Measurements from ENCODE around the gene SLCO3A1.

Gene SLCO3A1

GRCh38 chr15:92120094-92120795 lies 266.7 kb downstream of the SLCO3A1 start:
- no peak for DNase-seq

DNA sequence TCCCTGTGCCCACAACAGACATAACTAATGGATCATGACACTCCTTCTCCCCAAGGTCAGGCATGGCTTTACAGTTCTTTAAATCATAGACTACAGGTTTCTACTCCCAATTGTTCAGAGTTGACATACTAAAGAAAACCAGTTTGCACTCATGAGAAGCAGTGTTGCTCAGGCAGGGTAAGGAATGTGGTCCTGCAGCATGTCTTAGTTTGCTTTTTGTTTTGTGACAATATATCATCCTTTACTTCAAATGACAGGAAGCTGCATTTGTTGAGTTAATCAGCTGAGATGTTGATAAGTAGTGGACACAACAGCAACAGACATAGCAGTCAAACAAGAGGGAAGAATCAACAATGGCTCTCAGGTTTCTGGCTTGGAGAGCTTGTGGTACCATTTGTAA lies 267.5 kb downstream of the SLCO3A1 start:
- no peak for DNase-seq

- DNase-seq = no peak
These were observed 268.8 kb downstream of the SLCO3A1 start for GRCh38 chr15:92122259-92122658.

DNA sequence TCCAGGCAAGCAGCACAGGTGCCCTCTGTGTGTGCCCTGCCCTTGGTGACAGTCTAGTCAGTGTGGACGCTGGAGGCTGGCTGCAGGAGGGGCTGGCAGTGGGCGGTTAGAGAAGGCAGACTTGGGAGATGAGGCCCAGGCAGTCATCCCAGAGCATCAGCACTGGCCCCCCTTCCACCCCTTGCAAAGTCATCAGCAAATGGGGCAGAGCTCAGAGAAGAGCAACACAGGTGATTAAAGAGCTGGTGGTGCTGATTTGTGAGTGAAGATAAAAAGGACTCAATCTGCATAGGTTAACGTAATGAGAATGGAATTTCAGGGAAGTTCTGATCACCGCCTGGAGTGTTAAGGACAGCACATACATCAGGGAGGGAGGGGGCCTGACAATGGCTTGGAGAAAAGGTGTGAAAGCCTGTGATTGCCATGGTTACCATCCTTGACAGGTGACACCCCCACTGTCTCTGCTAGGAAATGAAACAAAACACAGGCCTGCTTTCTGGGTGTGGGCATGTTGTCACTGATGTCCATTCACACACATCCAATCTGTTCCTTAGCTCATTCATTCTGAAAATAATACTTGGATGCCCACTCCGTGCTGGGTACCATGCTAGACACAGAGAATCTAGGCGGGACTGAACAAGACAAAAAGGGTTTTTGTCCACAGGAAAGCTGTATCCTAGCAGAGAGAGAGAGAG lies 270.6 kb downstream of the SLCO3A1 start:
- DNase-seq = peak in 30 of 51 donors; percentile 7 to 83 (median 36)

GRCh38 chr15:92124657-92125010 lies 271.1 kb downstream of the SLCO3A1 start:
- peak in 20 of 51 donors; percentile 11 to 83 (median 34) for DNase-seq

GRCh38 chr15:92128788-92129187 lies 275.3 kb downstream of the SLCO3A1 start:
- DNase-seq = no peak

- DNase-seq = no peak
These were observed 276.7 kb downstream of the SLCO3A1 start for GRCh38 chr15:92130244-92130643.

DNA sequence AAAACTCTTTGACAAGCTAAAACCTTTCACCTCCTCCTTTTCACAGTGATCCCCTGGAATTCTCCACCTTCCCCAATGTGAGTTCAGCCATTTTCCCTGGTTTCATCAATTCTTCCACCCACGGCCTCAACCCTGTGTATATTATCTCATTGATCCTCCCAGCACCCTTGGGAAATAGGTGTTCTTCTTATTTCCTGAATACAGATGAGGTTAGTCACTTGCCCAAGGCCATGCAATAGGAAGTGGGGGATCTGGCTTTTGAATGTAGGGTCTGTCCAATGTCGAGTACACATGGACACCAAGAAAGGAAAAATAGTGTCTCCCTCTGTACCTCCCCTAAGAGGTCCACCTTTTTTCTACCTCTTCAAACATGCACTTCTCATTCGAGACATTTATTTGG lies 277.4 kb downstream of the SLCO3A1 start:
- no peak for DNase-seq

DNA sequence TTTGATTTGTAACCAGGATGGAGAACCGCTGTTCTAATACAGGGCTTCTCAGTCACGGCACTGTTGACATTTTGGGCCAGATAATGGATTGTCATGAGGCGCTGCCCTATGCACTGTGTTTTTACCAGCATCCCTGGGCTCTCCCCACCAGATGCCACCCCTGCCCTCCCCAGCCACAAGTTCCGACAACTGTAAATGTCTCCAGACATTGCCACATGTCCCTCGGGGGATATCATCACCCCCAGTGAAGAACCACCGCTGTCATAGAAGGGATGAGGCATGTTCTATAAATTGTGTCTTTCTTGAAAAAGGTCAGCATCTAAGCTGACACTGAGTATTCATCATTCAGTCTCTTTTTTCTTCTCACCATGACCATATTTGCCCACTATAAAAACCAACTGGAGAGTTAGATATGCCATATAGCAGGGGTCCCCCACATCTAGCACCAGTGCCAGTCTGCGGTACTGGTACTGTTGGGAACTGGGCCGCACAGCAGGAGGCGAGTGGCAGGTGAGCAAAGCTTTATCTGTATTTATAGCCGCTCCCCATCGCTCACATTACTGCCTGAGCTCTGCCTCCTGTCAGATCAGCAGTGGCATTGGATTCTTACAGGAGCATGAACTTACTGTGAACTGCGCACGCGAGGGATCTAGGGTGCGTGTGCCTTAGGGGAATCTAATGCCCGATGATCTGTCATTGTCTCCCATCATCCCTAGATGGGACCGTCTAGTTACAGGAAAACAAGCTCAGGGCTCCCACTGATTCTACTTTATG lies 279.7 kb downstream of the SLCO3A1 start:
- no peak for DNase-seq

GRCh38 chr15:92140796-92141195 lies 287.3 kb downstream of the SLCO3A1 start:
- DNase-seq = no peak

- no peak for DNase-seq
These were observed 288.1 kb downstream of the SLCO3A1 start for GRCh38 chr15:92141607-92142006.

GRCh38 chr15:92142242-92143232 lies 289.0 kb downstream of the SLCO3A1 start:
- DNase-seq = no peak

DNA sequence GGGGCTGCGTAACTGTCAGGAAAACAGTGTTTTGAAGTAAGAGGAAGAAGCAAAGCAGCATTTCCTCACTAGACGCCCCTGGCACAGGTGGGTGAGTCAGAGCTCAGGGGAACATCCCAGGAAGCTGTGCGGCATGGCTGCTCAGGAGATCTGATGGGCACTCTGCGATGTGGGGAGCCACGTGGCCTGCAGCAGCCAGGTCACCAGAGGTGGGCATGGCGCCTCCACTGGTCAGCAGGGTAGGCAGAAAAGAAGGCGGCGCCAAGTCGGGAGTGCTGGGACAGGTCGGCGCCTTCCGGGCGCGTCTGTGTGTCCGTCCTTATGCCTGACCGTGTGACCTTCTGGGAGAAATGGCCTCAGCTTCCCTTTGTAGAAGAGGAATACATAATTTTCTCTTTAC lies 290.3 kb downstream of the SLCO3A1 start:
- no peak for DNase-seq

- DNase-seq = no peak
These were observed 293.1 kb downstream of the SLCO3A1 start for GRCh38 chr15:92146511-92147150.

DNA sequence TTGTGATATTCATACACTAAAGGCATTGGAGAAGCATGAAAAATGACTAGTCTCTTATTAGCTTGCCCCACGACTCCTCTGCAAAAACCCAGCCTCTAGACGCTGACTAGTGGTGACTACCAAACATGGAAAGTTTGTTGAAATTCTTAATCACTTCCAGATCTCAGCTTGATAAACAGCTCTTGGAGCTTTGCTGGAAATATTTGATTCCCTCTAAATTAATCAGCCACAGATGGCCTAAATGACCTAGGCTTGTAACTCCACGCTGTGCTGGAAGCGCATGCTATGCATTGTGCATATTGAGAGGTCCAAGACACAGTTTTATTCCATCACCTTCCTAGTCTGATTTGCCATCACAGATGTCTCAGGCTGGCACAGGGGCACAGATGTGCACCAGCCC lies 295.5 kb downstream of the SLCO3A1 start:
- DNase-seq = no peak

- no peak for DNase-seq
These were observed 296.0 kb downstream of the SLCO3A1 start for GRCh38 chr15:92149465-92149864.

GRCh38 chr15:92151168-92151567 lies 297.7 kb downstream of the SLCO3A1 start:
- no peak for DNase-seq

DNA sequence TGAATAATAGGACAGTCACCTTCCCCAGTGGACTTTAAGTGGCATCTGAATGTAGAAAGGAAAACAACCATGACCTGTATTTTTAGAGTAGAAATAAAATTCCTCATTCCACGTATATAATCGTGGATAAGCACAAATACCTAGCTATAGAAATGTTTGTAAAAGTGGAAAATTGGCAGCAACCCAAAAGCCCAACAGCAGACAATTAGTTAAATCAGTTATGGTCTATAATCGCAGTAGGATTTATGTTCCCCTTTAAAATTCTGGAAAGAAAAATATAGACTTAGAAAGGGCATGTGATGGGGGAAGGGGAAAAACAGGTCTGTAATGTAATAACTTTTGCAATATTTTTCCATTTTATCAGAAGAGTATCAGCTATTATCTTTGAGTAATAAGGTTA lies 298.2 kb downstream of the SLCO3A1 start:
- DNase-seq = no peak

- no peak for DNase-seq
These were observed 299.5 kb downstream of the SLCO3A1 start for GRCh38 chr15:92152983-92153382.

- DNase-seq = no peak
These were observed 300.1 kb downstream of the SLCO3A1 start for GRCh38 chr15:92153620-92154019.

DNA sequence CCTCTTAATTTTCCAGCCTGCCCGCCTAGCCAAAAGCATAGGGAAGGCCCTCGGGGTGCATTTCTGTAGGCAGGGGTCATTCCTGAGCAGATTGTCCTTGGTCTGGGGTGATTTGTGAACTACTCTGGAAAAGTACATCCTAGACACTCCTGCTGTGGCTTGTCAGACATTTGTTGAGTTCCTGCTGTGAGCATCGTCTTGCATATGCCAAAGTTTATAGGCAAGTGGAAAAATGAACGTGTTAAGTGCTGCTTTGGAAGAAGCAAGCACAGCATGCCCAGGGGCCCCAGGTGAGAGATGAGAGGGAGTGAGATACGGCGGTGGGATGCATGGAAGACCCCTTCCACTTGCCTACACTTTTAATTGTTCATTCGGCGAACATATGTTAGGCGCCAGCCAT lies 302.4 kb downstream of the SLCO3A1 start:
- DNase-seq = no peak

All from hypothalamus (tissue), 51 donors.